ENCODE results near the gene ARHGEF10L.

Gene ARHGEF10L

GRCh38 chr1:17596186-17596585 is 56.7 kb downstream of the ARHGEF10L start:
- DNase-seq: no peak

- DNase-seq: peak; percentile 59 to 64
These were observed 57.4 kb downstream of the ARHGEF10L start for GRCh38 chr1:17596651-17597509.

- DNase-seq: no peak
These were observed 58.2 kb downstream of the ARHGEF10L start for GRCh38 chr1:17597651-17598050.

GRCh38 chr1:17598251-17598650 is 58.8 kb downstream of the ARHGEF10L start:
- DNase-seq: no peak

GRCh38 chr1:17599291-17599953 is 59.9 kb downstream of the ARHGEF10L start:
- no peak for DNase-seq

GRCh38 chr1:17599954-17600300 is 60.4 kb downstream of the ARHGEF10L start:
- no peak for DNase-seq

- no peak for DNase-seq
These were observed 60.8 kb downstream of the ARHGEF10L start for GRCh38 chr1:17600321-17600720.

- DNase-seq: no peak
These were observed 62.3 kb downstream of the ARHGEF10L start for GRCh38 chr1:17601643-17602382.

- peak; percentile 89 for DNase-seq
These were observed 63.8 kb downstream of the ARHGEF10L start for GRCh38 chr1:17603091-17603841.

GRCh38 chr1:17605582-17606344 is 66.3 kb downstream of the ARHGEF10L start:
- DNase-seq: peak; percentile 58 to 68

- DNase-seq: peak; percentile 44 to 64
These were observed 67.4 kb downstream of the ARHGEF10L start for GRCh38 chr1:17606826-17607440.

GRCh38 chr1:17607644-17608581 is 68.4 kb downstream of the ARHGEF10L start:
- no peak for DNase-seq

- DNase-seq: no peak
These were observed 70.0 kb downstream of the ARHGEF10L start for GRCh38 chr1:17609529-17609928.

GRCh38 chr1:17610085-17610484 is 70.6 kb downstream of the ARHGEF10L start:
- no peak for DNase-seq

GRCh38 chr1:17610713-17611112 is 71.2 kb downstream of the ARHGEF10L start:
- DNase-seq: no peak

- DNase-seq: no peak
These were observed 72.5 kb downstream of the ARHGEF10L start for GRCh38 chr1:17611991-17612390.

- no peak for DNase-seq
These were observed 73.3 kb downstream of the ARHGEF10L start for GRCh38 chr1:17612831-17613230.

GRCh38 chr1:17614586-17614985 is 75.1 kb downstream of the ARHGEF10L start:
- DNase-seq: no peak

GRCh38 chr1:17615157-17615556 is 75.7 kb downstream of the ARHGEF10L start:
- DNase-seq: no peak

GRCh38 chr1:17615959-17616358 is 76.5 kb downstream of the ARHGEF10L start:
- no peak for DNase-seq

All from SHP77 (cell line).